Fibroblast of the conjunctiva (primary cell): ENCODE data around the gene TNP2.

ENCODE experiments used
- DNase-seq: peaks from one replicate; pipeline ENCODE4 v3.0.0-alpha.2; 2010; ENCODE audit warnings: low read depth

Gene TNP2

GRCh38 chr16:11268921-11269375 is at the start of gene TNP2:
TSS of gene TNP2 (minus strand) at chr16:11269325. CDS start at chr16:11269262, 63 bp downstream.
- DNase-seq, result no peak

- DNase-seq, result no peak
Measured at GRCh38 chr16:11318817-11319216, 49.7 kb upstream of the TNP2 start.

- DNase-seq, result no peak
Measured at GRCh38 chr16:11316331-11317015, 47.3 kb upstream of the TNP2 start.

- no peak for DNase-seq
Measured at GRCh38 chr16:11315510-11315909, 46.4 kb upstream of the TNP2 start.

GRCh38 chr16:11314309-11314894 is 45.3 kb upstream of the TNP2 start:
- no peak for DNase-seq

- DNase-seq, result no peak
Measured at GRCh38 chr16:11313493-11314308, 44.6 kb upstream of the TNP2 start.

GRCh38 chr16:11312718-11313492 is 43.8 kb upstream of the TNP2 start:
- no peak for DNase-seq

GRCh38 chr16:11310997-11311561 is 42.0 kb upstream of the TNP2 start:
- no peak for DNase-seq

GRCh38 chr16:11310634-11310977 is 41.5 kb upstream of the TNP2 start:
- no peak for DNase-seq

GRCh38 chr16:11309895-11310633 is 40.9 kb upstream of the TNP2 start:
- no peak for DNase-seq

GRCh38 chr16:11308493-11309283 is 39.6 kb upstream of the TNP2 start:
- DNase-seq, result no peak

GRCh38 chr16:11307639-11308492 is 38.7 kb upstream of the TNP2 start:
- no peak for DNase-seq

- DNase-seq, result no peak
Measured at GRCh38 chr16:11306997-11307638, 38.0 kb upstream of the TNP2 start.

- no peak for DNase-seq
Measured at GRCh38 chr16:11306381-11306780, 37.3 kb upstream of the TNP2 start.

- DNase-seq, result no peak
Measured at GRCh38 chr16:11303405-11304138, 34.4 kb upstream of the TNP2 start.

GRCh38 chr16:11302977-11303376 is 33.9 kb upstream of the TNP2 start:
- no peak for DNase-seq

- no peak for DNase-seq
Measured at GRCh38 chr16:11301645-11302501, 32.7 kb upstream of the TNP2 start.
